G401 (cell line): ENCODE measurements around the gene GNA12. TPM values are rescaled to one million over a fixed set of nuclear protein-coding genes. Genes with fewer than 3 reads are reported as not detected.
A peak's percentile ranks its signal among the peaks of the same experiment; 100 is the strongest.
"Not testable (repeated sequence)": the region's sequence is repeated elsewhere in the genome, so short reads cannot be mapped to it uniquely, and the experiment has no call there.

Experiments used
- DNase-seq: peaks from one replicate; pipeline ENCODE4 v3.0.0-alpha.2; 2015; ENCODE audit warnings: low spot score
- in situ Hi-C: cut with HindIII; loops from 2 replicates; pipeline ENCODE4 v1.10.0; 2016; ENCODE audit warnings: low sequenced_read_pairs, mixed read lengths
- total RNA-seq: library from RNA; depleted of rRNA; stranded (reverse); fragments of >200 nt; shearing (Covaris generic); gene quantifications from 2 replicates; pipeline ENCODE4 v1.2.3, GENCODE V29; 2014

GNA12 gene
- total RNA-seq, 1 experiment from 2014 or later, result 17.7 TPM

DNA sequence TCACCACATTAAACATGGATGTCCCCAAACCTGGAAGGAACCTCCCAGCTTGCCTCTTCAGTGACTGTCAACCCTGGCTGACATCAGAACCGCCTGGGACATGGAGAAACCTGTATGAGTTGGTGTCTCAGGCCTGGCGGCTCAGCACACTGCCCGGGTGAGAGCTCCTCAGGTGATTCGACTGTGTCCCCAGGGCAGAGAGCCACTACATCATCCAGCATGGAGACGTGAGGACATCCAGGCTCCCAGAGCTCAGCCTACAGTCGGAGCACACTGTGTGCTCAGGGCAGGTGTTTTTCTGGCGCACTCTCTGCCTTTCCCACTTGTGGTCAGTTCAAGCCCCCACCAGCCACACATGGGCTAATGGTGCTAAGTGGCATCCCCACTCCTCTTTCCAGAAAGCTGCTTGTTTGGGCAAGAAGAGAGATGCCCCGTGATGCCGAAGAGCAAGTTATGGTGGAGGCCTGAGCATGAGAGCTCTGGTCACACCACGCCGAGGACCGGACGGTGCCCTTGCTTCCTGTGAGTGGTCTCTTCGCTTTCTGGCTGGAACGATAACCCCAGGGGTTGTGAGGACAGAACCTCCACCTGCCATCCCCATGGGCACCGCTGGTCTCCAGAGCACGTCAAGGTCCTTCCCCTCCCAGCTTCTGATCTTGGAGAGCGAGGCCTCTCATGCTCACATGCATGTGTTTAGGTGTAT lies 117.6 kb downstream of the GNA12 start:
- in situ Hi-C loops, result no loop called here
- no peak for DNase-seq

DNA sequence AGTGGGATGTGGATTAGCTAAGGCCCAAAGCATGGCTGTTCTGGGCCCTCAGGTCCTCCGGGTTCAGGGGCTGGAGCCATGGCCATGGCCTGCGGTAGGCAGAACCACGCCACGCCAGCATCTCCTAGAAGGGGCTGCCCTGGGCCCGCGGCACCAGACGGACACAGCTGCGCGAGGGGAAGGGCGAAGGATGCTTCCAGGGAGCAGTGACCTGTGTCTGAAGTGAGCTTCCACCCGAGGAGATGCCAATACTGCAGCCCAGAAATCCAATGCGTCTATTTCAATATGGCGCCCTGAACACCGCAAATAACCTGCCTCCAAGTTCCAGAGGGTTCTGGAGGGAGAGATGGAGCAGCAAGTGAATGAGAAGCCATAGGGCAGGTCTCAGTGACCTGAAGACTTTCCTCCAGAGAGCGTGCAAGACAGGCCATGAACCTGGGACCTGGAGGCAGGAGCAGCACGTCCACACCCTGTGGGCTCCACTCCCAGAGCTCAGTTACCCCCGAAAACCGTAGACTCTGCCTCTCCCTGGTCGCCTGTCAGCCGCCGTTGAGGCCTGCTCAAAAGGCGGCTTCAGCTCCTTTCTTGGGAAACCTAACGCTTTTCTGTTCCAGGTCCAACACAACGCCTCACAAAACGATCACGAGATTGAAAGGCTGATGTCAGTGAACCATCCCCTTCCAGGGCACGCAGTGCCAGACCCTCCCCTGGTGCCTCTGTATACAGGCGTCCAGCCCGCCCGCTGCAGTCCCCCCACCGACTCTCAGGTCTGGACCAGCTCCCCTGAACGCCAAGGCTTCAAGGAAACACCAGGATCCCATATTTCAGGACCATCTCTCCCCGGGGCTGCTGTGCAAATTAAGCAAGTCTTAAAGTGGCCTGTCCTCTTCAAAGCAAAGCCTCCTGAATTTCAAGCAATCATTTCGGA lies 118.7 kb downstream of the GNA12 start:
- in situ Hi-C loops, result no loop called here
- DNase-seq, result no peak

DNA sequence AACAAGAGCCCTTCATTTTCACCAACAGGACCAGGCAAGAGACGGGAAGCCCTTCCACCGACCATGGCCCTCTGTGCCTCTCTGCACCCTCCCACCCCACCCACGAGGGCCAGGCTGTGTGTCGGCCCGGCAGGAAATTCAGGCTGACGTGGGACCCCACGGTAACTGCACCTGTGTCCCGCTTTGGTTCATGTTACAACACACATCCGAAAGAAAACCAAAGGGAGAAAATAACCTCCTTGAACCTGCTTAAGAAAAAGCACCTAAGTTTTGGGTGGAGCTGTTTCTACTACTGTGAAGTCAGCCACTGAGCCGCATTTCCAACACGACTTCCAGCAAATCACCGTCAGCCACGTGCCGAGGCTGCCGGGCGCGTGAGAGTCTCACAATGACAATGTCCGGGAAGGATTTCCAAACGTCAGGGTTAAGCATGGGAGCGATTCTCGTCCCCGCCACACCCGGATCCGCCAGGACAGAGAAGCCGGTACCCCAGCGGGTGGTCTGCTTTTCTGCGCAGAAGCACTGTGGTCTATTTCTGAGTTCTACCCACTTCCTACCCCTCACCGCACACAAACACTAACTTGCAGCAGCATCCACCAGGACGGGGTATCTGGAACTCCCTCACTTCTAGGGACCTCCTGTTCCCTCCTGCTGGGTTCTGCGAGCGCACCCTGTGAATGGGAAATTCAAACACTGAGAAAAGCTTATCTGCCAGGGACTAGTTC lies 119.5 kb downstream of the GNA12 start:
- in situ Hi-C loops, result no loop called here
- no peak for DNase-seq

DNA sequence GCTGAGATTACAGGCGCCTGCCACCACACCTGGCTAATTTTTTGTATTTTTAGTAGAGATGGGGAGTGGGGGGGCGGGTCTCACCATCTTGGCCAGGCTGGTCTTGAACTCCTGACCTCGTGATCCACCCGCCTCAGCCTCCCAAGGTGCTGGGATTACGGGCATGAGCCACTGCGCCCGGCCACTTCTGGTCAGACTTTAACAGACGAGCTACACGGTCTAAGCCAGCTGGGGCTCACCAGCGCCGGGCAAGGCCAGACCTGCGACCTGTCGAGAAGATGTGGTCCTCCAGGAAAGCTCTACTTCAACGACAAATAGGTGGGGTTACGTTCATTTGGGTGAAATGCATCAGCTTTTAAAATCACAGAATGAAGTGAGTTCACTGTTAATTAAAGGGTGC lies 120.1 kb downstream of the GNA12 start:
- DNase-seq, in situ Hi-C loops: not testable (repeated sequence)

DNA sequence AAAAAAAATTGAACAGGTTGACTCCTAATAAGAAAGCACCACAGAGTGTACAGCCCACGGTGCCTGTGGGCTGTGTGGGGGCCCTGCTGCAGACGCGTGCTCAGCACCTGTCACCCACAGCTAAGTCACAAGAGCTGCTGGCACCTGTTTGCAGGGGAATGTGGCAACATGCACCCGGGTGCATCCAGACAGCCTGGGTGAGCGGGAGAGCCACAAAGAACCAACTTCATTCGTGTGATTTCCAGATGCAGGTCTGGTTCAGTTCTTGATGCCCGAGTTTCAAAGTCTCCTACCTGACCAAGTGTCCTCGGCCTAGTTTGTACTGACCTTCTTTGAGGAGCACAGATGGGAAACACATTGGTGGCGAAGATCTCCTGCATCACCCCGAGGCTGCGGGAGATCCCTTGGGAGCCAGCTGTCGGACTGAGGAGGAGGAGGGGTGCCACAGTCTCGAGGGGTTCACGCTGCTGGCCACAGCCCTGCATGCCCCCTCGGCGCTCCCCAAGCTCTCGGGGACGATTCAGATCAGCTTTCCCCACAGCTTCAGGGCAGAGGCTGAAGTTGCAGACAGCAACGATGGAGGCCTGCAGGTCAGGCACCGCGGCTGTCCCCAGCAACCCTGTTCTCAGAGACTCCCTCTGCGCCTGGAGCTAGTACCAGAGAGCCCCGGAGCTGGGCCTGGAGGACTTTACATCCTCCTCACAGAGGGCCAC lies 120.8 kb downstream of the GNA12 start:
- in situ Hi-C loops, result no loop called here
- no peak for DNase-seq

DNA sequence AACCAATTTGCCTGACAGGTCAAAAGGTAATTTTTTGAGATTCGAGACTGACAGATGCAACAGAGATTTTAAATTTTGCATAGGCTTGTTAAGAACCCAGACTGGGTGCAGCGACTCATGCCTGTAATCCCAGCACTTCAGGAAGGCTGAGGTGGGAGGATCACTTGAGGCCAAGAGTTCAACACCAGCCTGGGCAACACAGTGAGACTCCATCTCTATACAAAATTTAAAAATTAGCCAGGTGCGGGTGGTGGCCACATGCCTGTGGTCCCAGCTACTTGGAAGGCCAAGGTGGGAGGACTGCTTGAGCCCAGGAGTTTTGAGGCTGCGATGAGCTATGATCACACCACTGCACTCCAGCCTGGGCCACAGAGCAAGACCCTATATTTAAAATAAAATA lies 121.5 kb downstream of the GNA12 start:
- in situ Hi-C loops, result no loop called here

DNA sequence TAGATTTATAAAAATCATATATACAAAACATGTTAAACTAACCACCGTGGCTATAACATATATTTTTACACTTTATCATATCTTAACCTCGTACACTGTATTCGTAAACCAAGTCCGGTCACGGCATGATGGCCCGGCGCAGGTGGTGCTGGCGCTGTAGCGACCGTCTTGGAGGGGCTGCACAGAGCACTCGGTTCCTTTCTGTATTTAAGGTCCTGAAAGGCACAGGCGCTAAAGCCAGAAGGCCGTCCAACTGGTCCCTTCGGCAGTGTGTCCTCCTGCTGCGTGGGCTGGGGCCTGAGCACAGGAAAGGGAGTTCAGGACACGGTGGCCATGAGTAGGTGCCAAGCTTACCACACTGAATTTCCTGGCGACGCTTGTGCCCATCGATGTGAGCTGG lies 122.3 kb downstream of the GNA12 start:
- no peak for DNase-seq

More for the DNA sequence above, 121.5 kb downstream of the GNA12 start:
- DNase-seq, result no peak

DNA sequence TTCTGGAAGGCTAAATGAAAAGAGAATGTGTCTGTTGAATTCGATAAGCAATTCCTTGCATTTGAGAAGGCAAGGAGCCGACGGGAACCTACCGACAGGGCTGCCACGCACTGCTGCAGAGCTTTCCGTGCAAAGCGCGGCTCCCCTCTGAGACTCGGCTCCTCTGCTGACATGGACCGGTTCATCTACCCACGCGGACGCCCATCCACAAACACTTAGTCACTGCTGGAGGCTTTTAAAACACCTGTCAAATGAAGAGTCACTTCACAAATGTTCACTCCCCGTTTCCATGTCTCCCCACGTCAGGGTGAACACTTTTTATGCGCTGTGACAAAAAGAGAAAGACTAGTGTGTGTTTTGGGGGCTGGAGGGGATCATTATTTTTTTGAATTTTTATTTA lies 124.1 kb downstream of the GNA12 start:
- no peak for DNase-seq
- in situ Hi-C loops, result no loop called here

More for the DNA sequence above, 122.3 kb downstream of the GNA12 start:
- in situ Hi-C loops, result no loop called here

DNA sequence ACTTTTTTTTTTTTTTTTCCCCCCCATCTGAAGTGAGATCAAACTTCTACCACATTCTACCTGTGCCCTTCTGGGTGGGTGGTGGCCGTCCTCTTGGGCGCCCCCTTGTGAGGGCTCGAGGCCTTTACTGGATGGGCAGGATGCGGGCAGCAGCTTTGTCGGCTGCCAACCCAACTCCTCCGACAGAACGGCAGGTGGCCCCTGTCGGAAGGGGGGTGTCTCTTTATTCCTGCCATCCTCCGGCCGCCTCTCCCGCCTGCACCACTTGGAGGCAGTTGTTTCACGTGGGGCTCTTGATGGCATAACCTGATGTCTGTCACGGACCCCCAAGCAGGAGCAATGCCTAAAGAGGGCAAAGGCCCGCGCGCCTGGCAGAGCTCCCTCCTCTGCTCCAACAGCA lies 125.1 kb downstream of the GNA12 start:
- in situ Hi-C loops, result no loop called here
- peak; percentile 19 for DNase-seq

DNA sequence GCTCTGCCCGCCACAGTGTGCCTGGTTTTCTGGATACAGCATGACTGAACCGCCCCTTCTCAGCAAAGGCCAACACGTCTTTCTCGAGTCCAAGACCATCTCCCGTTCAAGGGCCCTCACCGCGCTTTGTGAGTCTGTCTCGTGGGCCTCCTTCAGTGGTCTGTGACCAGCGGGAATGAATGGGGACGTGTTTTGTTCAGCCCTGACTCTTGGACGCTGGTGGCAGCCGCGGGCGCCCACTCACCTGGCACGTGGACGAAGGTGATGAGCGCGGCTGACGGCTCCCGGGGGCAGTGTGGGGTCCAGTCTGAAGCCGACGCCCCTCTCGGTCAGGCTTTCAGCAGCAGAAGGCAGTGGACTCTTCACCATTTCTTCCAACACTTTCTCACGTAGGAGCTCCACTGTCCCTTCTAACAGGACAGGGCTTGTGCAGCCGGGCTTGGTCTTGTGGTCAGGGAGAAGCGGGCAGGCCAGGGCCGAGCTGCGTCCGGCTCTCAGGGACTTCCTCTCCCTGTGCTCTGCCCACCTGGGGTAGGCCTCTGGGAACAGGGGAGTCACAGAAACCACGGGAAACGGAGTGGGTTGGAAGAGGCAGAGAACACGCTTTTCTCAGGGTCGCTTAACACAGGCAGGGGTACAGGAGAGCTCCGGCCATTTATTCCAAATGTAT lies 125.7 kb downstream of the GNA12 start:
- in situ Hi-C loops, result no loop called here
- DNase-seq, result no peak

DNA sequence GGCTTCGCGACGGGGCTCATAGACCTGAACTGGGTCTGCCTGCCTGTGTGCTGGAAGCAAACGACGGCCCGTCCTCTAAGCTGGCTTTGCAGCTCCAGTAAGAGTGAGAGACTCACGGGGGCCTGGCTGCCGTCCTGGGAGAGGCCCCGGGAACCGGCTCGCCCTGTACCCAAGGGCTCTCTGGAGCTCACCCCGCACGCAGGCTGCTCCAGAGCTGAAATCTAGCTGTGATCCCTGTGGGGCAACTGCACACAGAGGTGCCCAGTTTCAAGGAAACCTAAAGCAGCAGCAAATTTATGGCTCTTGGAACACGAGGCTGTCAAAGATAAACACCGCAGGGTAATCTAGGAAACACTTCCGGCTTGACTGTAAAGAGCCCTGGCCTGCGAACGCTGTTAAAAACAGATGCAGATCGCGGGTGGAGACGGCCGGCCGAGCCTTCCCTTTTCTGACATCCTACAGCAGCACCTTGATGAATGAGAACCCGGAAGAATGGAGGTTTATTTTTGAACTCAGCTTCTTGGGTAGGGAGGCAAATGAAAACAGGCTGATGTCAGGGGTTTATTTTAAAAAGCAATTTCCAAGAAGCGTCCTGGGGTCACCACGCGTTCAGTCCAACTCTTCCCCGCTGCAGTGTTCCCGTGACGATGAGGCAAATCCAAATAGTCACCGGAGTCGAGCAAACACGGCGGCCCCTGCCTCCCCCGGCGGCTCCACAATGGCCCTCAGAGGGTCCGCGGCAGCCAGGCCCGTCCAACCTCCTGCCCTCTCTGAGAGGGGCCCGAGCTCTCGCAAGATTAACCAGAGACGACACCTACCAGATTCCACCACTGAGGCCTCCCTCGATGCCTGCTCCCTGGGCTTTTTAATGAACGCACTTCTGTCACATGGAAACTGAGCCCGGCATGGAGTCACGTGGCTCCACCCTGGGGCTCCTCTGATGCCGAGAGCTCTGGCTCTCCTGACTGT lies 126.5 kb downstream of the GNA12 start:
- in situ Hi-C loops, result no loop called here
- DNase-seq, result no peak

DNA sequence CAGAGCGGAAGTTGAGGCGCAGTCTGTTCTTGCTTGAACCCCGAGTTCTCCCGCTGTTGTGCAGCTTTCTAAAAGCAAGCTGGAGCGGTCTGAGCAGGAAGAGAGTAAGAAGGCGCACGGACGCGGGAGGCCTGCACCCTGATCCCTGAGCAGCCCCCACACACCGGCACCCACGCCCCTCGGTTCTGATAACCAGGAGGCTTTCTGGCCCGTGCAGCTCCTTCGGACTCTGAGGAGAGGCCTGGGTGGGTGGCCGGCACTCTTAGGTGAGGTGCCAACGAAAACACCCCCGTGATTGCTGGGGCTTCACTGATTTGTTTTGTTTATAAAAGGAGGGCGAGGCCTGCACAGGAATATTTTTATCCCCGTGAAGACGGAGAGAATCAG lies 127.2 kb downstream of the GNA12 start:
- in situ Hi-C loops, result no loop called here
- no peak for DNase-seq

DNA sequence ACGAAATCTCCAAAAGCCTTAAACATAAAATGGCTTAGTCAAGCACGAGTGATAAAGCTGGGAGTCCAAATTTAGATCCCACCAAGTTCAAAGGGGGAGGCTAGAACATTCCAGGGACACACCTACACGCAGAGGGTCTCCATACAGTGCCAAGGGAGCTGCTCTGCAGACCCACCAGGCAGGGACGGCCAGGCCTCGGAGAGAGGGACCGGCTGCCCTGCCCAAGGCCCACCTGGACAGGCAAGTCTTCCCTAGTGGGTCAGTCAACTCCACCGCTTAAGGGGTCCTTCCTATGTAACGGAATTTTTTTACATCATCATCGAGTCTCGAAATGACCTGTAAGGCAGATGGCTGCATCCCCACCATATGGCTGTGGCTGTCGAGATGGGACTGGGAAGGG lies 127.6 kb downstream of the GNA12 start:
- in situ Hi-C loops, result no loop called here
- DNase-seq, result no peak

DNA sequence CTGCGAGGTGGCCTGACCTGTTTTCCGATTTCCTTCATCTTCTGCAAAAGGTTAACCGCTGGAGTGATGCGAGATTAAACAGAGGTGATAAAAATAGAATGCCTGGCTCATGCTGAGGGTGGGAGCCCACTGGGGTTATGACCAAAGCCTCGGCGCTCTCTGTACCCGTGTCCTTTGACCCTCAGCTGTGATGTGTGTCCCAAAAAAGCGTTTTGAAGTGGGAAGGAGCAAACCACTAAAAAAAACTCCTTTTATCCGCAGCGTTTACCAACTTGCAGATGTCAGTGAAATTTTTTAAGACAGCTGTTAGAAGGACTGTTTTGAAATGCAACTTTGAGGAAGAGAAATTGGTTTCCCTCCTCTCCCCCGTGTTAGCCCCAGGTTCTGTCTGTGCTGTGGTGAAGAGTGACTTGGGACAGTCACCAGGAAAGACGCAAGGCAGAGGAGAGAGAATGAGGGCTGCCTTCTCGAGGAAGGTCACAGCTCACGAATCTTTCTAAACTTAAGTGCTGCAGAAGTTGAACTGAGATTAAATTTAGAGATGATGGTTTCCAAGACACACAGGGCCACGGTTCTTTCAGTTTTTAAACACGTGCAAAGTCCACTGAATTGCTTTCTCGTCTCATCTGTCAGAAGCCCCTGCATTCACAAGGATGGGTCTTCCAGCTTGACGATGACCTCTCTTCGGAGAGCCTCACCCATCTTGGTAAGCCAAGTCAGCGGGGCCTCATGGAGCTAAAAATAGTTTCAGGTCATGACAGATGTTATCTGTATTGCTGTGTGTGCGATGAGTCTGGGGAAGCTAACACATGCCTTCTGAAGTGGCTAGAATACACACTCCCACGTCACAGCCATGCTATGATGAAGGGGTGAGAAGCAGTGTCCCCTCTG lies 128.5 kb downstream of the GNA12 start:
- no peak for DNase-seq
- in situ Hi-C loops, result no loop called here

DNA sequence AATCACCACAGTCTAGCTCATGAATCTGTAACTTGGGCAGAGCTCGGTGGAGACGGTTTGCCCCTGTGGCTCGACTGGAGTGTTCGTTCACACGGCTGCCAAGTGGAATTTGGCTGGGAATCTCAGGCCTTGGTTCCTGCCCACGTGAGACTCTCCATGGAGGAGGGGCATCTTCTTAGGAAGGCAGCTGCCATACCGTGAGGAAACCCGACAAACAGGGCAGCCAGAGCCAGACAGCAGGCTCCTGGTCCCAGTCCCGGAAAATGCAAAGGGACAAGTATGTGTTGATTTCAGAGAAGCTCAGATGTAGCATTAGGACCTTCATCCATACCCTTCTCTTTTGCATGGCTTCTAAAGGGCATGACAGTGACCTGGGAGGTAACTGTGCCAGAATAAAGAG lies 129.5 kb downstream of the GNA12 start:
- in situ Hi-C loops, result no loop called here

DNA sequence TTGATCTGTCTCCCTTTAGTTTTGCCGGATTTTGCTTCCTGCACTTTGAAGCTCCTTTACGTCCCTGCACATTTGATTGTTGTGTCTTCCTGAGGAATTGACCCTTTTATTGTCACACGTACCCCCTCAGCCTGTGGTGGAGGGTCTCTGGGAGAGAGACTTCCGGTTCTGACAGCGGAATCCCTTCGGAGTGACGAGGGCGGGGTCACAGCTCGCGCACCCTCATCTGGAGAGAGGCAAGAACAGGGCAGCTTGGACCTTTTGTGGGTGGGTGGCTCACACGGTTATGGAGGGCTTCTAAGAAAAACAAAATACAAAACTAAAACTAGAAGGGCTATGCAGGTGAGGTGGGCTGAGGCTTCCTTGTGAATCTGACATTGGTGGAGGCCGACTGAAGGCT lies 130.1 kb downstream of the GNA12 start:
- DNase-seq, result no peak
- in situ Hi-C loops, result no loop called here

More for the DNA sequence above, 129.5 kb downstream of the GNA12 start:
- DNase-seq, result peak; percentile 44

DNA sequence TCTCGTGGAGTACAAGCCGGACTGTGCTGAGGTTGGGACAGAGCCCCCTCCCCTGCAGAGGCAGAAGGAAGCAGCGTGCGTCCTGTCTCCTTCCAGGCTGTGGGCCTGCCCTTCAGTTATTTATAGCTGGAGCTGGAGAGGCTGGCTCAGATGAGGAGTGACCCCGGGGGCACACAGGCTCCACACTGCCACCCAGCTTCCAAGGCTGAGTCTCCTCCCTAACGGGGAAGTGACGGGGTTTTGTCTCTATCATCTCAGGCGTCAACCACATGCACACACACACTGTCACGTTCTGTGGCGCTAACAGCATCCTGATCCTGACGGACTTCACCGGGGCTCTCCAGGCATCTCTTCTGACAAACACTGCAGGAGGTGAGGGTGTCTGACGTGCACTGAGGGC lies 130.7 kb downstream of the GNA12 start:
- DNase-seq, result no peak
- in situ Hi-C loops, result no loop called here
